GM12873 (cell line): Measurements from ENCODE around the gene KANSL1.

ENCODE experiments used
- TF ChIP-seq, protein P1 (sequence below): IDR thresholded peaks from 2 replicates; pipeline ENCODE4 v1.5.1; 2012; ENCODE audit warnings: low read depth, mild to moderate bottlenecking, moderate library complexity, low read length, control low read depth; ENCODE audit not compliant: insufficient read depth; ENCODE audit errors: missing control alignments

Gene KANSL1

DNA sequence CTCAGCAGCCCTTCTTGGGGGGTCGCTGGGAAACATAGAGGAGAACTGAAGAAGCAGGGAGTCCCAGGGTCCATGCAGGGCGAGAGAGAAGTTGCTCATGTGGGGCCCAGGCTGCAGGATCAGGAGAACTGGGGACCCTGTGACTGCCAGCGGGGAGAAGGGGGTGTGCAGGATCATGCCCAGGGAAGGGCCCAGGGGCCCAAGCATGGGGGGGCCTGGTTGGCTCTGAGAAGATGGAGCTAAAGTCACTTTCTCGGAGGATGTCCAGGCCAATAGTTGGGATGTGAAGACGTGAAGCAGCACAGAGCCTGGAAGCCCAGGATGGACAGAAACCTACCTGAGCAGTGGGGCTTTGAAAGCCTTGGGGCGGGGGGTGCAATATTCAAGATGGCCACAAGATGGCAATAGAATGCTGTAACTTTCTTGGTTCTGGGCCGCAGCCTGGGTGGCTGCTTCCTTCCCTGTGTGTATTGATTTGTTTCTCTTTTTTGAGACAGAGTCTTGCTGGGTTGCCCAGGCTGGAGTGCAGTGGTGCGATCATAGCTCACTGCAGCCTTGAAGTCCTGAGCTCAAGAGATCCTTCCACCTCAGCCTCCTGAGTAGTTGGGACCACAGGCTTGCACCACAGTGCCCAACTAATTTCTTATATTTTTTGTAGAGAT is 190.8 kb downstream of the KANSL1 start:
- TF ChIP-seq, protein P1, sequence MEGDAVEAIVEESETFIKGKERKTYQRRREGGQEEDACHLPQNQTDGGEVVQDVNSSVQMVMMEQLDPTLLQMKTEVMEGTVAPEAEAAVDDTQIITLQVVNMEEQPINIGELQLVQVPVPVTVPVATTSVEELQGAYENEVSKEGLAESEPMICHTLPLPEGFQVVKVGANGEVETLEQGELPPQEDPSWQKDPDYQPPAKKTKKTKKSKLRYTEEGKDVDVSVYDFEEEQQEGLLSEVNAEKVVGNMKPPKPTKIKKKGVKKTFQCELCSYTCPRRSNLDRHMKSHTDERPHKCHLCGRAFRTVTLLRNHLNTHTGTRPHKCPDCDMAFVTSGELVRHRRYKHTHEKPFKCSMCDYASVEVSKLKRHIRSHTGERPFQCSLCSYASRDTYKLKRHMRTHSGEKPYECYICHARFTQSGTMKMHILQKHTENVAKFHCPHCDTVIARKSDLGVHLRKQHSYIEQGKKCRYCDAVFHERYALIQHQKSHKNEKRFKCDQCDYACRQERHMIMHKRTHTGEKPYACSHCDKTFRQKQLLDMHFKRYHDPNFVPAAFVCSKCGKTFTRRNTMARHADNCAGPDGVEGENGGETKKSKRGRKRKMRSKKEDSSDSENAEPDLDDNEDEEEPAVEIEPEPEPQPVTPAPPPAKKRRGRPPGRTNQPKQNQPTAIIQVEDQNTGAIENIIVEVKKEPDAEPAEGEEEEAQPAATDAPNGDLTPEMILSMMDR, result peak; percentile 92

DNA sequence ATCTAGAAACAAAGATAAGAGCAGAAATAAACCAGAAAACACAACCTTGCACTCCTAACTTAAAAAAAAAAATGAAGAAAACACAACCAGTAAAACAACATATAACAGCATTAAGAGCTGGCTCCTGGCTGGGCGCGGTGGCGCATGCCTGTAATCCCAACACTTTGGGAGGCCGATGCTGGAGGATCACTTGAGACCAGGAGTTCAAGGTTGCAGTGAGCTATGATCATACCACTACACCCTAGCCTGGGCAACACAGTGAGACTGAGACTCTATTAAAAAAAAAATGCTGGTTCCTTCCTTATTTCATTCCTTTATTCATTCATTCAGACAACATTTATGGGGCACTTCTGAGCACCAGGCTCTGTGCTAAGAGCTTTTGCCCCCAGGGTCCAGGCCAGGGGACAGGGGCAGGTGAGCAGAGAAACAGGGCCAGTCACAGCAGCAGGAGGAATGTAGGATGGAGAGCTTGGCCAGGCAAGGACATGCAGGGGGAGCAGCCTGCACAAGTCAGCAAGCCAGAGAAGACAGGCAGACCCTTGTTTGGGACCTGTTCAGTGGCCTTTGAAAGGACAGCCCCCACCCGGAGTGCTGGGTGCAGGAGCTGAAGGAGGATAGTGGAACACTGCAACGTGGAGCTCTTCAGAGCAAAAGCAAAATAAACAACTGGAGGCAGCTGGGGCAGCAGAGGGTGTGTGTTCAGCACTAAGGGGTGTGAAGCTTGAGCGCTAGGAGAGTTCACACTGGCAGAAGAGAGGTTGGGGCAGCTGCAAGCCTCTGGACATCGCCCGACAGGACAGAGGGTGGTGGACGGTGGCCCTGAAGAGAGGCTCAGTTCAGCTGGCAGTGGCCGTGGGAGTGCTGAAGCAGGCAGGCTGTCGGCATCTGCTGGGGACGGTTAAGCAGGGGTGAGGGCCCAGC is 191.6 kb downstream of the KANSL1 start:
- TF ChIP-seq, protein P1, result no peak

DNA sequence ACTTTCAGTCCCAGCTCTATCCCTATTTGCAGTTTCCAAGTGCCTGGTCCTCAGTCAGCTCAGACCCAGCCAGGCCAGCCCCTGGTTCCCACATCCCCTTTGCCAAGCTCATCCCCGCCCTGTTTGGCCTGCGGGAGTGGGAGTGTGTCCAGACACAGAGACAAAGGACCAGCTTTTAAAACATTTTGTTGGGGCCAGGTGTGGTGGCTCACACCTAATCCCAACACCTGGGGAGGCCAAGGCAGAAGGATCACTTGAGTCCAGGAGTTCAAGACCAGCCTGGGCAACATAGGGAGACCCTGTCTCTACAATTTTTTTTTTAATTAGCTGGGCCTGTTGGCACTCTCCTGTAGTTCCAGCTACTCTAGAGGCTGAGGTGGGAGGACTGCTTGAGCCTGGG is 192.5 kb downstream of the KANSL1 start:
- TF ChIP-seq, protein P1, result no peak

DNA sequence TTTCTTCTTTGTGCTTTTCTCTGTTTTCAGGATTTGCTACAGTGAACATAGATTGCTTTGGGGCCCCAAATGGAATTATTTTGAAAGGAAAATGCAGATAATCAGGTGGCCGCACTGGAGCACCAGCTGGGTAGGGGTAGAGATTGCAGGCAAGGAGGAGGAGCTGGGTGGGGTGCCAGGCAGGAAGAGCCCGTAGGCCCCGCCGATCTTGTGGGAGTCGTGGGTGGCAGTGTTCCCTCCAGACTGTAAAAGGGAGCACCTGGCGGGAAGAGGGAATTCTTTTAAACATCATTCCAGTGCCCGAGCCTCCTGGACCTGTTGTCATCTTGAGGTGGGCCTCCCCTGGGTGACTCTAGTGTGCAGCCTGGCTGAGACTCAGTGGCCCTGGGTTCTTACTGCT is 192.9 kb downstream of the KANSL1 start:
- TF ChIP-seq, protein P1, result no peak

DNA sequence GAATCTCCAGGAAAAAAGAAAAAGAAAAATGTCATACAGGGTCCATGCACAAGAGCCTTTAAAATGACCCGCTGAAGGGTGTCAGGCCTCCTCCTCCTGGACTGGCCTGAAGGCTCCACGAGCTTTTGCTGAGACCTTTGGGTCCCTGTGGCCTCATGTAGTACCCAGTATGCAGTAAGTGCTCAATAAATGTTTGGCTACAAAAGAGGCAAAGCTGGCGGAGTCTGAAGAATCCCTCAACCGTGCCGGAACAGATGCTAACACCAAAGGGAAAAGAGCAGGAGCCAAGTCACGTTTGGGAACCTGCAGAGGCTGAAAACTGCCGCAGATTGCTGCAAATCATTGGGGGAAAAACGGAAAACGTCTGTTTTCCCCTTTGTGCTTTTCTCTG is 193.3 kb downstream of the KANSL1 start:
- TF ChIP-seq, protein P1, result no peak

DNA sequence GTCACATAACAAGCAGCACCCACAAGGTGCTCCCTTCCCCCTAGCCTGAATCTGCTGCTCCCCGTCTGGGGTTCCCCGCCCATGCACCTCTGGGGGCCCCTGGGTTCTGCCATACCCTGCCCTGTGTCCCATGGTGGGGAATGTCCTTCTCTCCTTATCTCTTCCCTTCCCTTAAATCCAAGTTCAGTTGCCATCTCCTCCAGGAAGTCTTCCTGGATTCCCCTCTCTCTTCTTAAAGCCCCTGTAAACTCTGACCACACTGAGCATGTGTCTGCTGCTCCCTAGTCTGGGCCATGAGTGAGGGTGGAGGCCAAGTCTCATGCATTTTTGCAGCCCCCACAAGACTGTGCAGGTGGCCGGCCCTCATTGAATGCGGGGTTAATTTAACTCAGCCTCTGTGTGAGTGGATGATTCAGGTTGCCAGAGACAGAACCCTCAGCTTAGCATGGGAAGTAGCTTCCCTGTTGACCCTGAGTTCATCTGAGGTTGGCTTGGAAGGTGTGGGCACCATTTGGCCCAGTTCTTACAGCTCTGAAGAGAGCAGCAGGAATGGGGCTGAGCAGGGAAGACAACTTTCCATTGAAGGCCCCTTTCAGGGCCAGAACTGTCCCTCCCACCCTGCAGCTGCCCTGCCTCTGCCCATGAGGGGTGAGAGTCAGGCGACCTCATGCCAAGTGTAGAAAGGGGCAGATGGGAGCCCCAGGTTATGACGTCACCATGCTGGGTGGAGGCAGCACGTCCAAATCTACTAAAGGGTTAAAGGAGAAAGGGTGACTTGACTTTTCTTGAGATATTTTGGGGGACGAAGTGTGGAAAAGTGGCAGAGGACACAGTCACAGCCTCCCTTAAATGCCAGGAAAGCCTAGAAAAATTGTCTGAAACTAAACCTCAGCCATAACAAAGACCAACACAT is 194.0 kb downstream of the KANSL1 start, which contains the start of gene STH:
TSS of gene STH (plus strand) at position 264 of the 913 bp plus-strand sequence. CDS start at position 294, 30 bp downstream.
- TF ChIP-seq, protein P1, result no peak
